GM23248 (cell line): Measurements from ENCODE around the gene SESN1. TPM values are rescaled to one million over a fixed set of nuclear protein-coding genes. Genes with fewer than 3 reads are reported as not detected.

Source experiments
- DNase-seq: peaks from one replicate; pipeline ENCODE4 v3.0.0-alpha.2; 2015
- H2AFZ ChIP-seq: fragments of 200-600 bp; sonication (generic); 2 replicates; pipeline ENCODE4 v1.6.1; 2016; ENCODE audit warnings: antibody characterized with exemption
- H3F3A ChIP-seq: fragments of 200-600 bp; sonication (generic); 2 replicates; pipeline ENCODE4 v1.6.1; 2016; ENCODE audit warnings: mild to moderate bottlenecking, antibody characterized with exemption, mixed run types; ENCODE audit not compliant: insufficient read depth
- H3K27ac ChIP-seq: fragments of 200-600 bp; sonication (generic); 2 replicates; pipeline ENCODE4 v1.5.1; 2016; ENCODE audit warnings: mild to moderate bottlenecking
- H3K27me3 ChIP-seq: fragments of 200-600 bp; sonication (generic); replicated peaks from 2 replicates; pipeline ENCODE4 v1.6.1; 2016; ENCODE audit warnings: mild to moderate bottlenecking; ENCODE audit not compliant: insufficient read depth
- H3K36me3 ChIP-seq: fragments of 200-600 bp; sonication (generic); 2 replicates; pipeline ENCODE4 v1.6.1; 2016; ENCODE audit warnings: low read depth, mild to moderate bottlenecking
- H3K4me1 ChIP-seq: fragments of 200-600 bp; sonication (generic); 2 replicates; pipeline ENCODE4 v1.6.1; 2016; ENCODE audit warnings: mild to moderate bottlenecking; ENCODE audit not compliant: insufficient read depth
- H3K4me2 ChIP-seq: fragments of 200-600 bp; sonication (generic); one replicate; pipeline ENCODE4 v1.6.1; 2016; ENCODE audit warnings: mild to moderate bottlenecking; ENCODE audit not compliant: unreplicated experiment
- H3K4me3 ChIP-seq: fragments of 200-600 bp; sonication (generic); 2 replicates; pipeline ENCODE4 v1.5.1; 2016; ENCODE audit warnings: mild to moderate bottlenecking
- H3K79me2 ChIP-seq: fragments of 200-600 bp; sonication (generic); 2 replicates; pipeline ENCODE4 v1.6.1; 2016; ENCODE audit warnings: mild to moderate bottlenecking; ENCODE audit not compliant: insufficient read depth
- H3K9ac ChIP-seq: fragments of 200-600 bp; sonication (generic); 2 replicates; pipeline ENCODE4 v1.6.1; 2016; ENCODE audit warnings: mild to moderate bottlenecking
- H3K9me2 ChIP-seq: fragments of 200-600 bp; sonication (generic); 2 replicates; pipeline ENCODE4 v1.6.1; 2016; ENCODE audit warnings: mixed run types, mild to moderate bottlenecking, moderate library complexity; ENCODE audit not compliant: insufficient read depth
- H3K9me3 ChIP-seq: fragments of 200-600 bp; sonication (generic); one replicate; pipeline ENCODE4 v1.6.1; 2017; ENCODE audit warnings: low read depth
- H4K20me1 ChIP-seq: fragments of 200-600 bp; sonication (generic); 2 replicates; pipeline ENCODE4 v1.6.0; 2016; ENCODE audit not compliant: insufficient read depth
- EZH2 ChIP-seq: fragments of 200-600 bp; sonication (generic); IDR thresholded peaks from 2 replicates; pipeline ENCODE4 v1.6.1; 2018; ENCODE audit warnings: antibody characterized with exemption, mild to moderate bottlenecking; ENCODE audit not compliant: insufficient read depth, poor library complexity, severe bottlenecking
- EZH2phosphoT487 ChIP-seq: fragments of 200-600 bp; sonication (generic); IDR thresholded peaks from 2 replicates; pipeline ENCODE4 v1.6.1; 2018; ENCODE audit warnings: antibody characterized with exemption, moderate library complexity, mild to moderate bottlenecking, low read depth; ENCODE audit not compliant: insufficient read depth
- WGBS, 2 experiments: methylation state at CpG; one replicate each; pipeline ENCODE4 v1.1.6; 2015 to 2017; ENCODE audit warnings: low lambda C conversion rate in 2 of 2, low coverage in 1 of 2; ENCODE audit errors: missing lambda C conversion rate in 2 of 2; 5-methylcytosine and 5-hydroxymethylcytosine counted together
- in situ Hi-C: fragments of 300-500 bp; cut with MboI; formaldehyde crosslinking; loops from 2 replicates; pipeline ENCODE4 v1.15.0; 2020
- polyA plus RNA-seq: library from polyadenylated mRNA; unstranded; fragments of >200 nt; fragmentation: Nextera tagmentation; extraction: Ambion mirVana; gene quantifications from 2 replicates; pipeline ENCODE4 v1.2.1, GENCODE V29; 2016
- total RNA-seq: library from RNA; depleted of rRNA; stranded (reverse); fragments of >200 nt; shearing (Covaris generic); gene quantifications from 2 replicates; pipeline ENCODE4 v1.2.3, GENCODE V29; 2014

Gene SESN1
- total and polyA plus RNA-seq, 2 experiments from 2014 or later: 14.2 to 17.6 TPM

- Histone ChIP-seq H3K4me2 (peak overlapping the region; percentile 91), H3K4me1 (peaks cover 20% of the 10 kb centered on the region), H3K9me2 (no peaks in the 10 kb centered on the region), H3K4me3 (peak overlapping the region; percentile 91), H3K27ac (peak overlapping the region; percentile 98), H4K20me1 (no peaks in the 10 kb centered on the region; the same call in 1 of the 2 replicates), H3K9ac (peak overlapping the region; percentile 92), H2AFZ (peak overlapping the region; percentile 81), H3K27me3 (no peaks in the 10 kb centered on the region), H3F3A (peaks cover 16% of the 10 kb centered on the region; the same call in 1 of the 2 replicates), H3K79me2 (peaks cover 78% of the 10 kb centered on the region), H3K36me3 (no peaks in the 10 kb centered on the region), H3K9me3 (no peaks in the 10 kb centered on the region)
- in situ Hi-C loops: no loop called here
- DNase-seq: no peak
- TF ChIP-seq EZH2: no peak
- WGBS, 2 experiments: 1% methylated on average over 8 of the region's 8 CpGs
Measured at GRCh38 chr6:109095835-109096084, 1.1 kb upstream of the SESN1 start.

- no peaks in the 10 kb centered on the region for H3K9me3 ChIP-seq
- no peaks in the 10 kb centered on the region for H3K9me2 ChIP-seq
- no peaks in the 10 kb centered on the region; the same call in 1 of the 2 replicates for H4K20me1 ChIP-seq
- WGBS, 2 experiments: 1% methylated on average over 49 of the region's 49 CpGs
- peaks cover 78% of the 10 kb centered on the region for H3K79me2 ChIP-seq
- peak; percentile 99 for DNase-seq
- peak within 1 kb of the TSS; percentile 95 for H3K4me2 ChIP-seq
- peak within 1 kb of the TSS; percentile 83 for H2AFZ ChIP-seq
- peaks cover 20% of the 10 kb centered on the region for H3K4me1 ChIP-seq
- peak within 1 kb of the TSS; percentile 92 for H3K9ac ChIP-seq
- H3K4me3 ChIP-seq: peak within 1 kb of the TSS; percentile 91
- peaks cover 16% of the 10 kb centered on the region; the same call in 1 of the 2 replicates for H3F3A ChIP-seq
- H3K27ac ChIP-seq: peak within 1 kb of the TSS; percentile 98
- no peaks in the 10 kb centered on the region for H3K36me3 ChIP-seq
- in situ Hi-C loops: no loop called here
- TF ChIP-seq EZH2phosphoT487: no peak
- no peak for TF ChIP-seq EZH2
- H3K27me3 ChIP-seq: no peaks in the 10 kb centered on the region
Measured at GRCh38 chr6:109095036-109095834, 589 bp upstream of the SESN1 start, which contains the start of gene CEP57L1. TSS of gene CEP57L1 (plus strand) at chr6:109095507. CDS start at chr6:109145222, 49,715 bp downstream.

- Histone ChIP-seq H2AFZ (peak overlapping the region; percentile 83), H3K9ac (peak overlapping the region; percentile 92), H3K27me3 (no peaks in the 10 kb centered on the region), H3K9me2 (no peaks in the 10 kb centered on the region), H3K79me2 (peaks cover 69% of the 10 kb centered on the region), H3F3A (peaks cover 16% of the 10 kb centered on the region; the same call in 1 of the 2 replicates), H3K4me1 (peaks cover 20% of the 10 kb centered on the region), H3K36me3 (no peaks in the 10 kb centered on the region), H3K27ac (peak overlapping the region; percentile 98), H3K4me3 (peak overlapping the region; percentile 91), H3K4me2 (peak overlapping the region; percentile 95), H4K20me1 (no peaks in the 10 kb centered on the region; the same call in 1 of the 2 replicates), H3K9me3 (no peaks in the 10 kb centered on the region)
- DNase-seq: peak; percentile 62
- in situ Hi-C loops: no loop called here
- WGBS, 2 experiments: 1% methylated on average over 19 of the region's 19 CpGs
- TF ChIP-seq EZH2 (no peak), EZH2phosphoT487 (no peak)
Measured at GRCh38 chr6:109093732-109094415, 772 bp downstream of the SESN1 start.

- H3K4me3 ChIP-seq: peak overlapping the region; percentile 91
- peaks cover 16% of the 10 kb centered on the region; the same call in 1 of the 2 replicates for H3F3A ChIP-seq
- H3K9ac ChIP-seq: peak overlapping the region; percentile 92
- no peaks in the 10 kb centered on the region; the same call in 1 of the 2 replicates for H4K20me1 ChIP-seq
- H3K9me3 ChIP-seq: no peaks in the 10 kb centered on the region
- H3K36me3 ChIP-seq: no peaks in the 10 kb centered on the region
- peak overlapping the region; percentile 95 for H3K4me2 ChIP-seq
- TF ChIP-seq EZH2phosphoT487: no peak
- TF ChIP-seq EZH2: no peak
- in situ Hi-C loops: no loop called here
- H3K27ac ChIP-seq: no peak overlapping the region
- WGBS, 2 experiments: 58 to 63% methylated on average over 1 of the region's 1 CpG
- peak overlapping the region; percentile 83; the same call in 1 of the 2 replicates for H2AFZ ChIP-seq
- H3K79me2 ChIP-seq: peaks cover 61% of the 10 kb centered on the region
- no peaks in the 10 kb centered on the region for H3K9me2 ChIP-seq
- no peaks in the 10 kb centered on the region for H3K27me3 ChIP-seq
- DNase-seq: no peak
- peaks cover 20% of the 10 kb centered on the region for H3K4me1 ChIP-seq
Measured at GRCh38 chr6:109092074-109092473, 2.6 kb downstream of the SESN1 start.
